ENCODE results near the gene GIMAP8.
"Not testable (repeated sequence)": the region's sequence is repeated elsewhere in the genome, so short reads cannot be mapped to it uniquely, and the experiment has no call there.

GIMAP8 gene

DNA sequence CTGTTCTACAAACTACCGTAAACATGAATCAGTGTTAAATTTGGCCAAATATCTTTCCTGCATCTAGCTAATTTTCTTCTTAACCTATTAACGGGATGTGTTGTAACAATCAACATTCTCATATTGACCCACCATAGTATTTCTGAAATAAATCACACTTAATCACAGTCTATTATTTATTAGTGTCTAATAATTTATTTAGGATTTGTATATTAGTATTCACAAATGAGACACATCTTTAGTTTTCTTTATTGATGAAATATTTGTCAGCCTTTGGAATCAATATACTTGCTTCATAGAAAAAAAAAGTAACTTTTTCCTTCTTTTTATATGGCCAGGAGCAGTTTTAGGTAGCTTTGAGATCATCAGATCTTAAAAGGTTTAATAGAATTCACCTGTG lies 68.9 kb downstream of the GIMAP8 start:
- TF ChIP-seq MYC (IDR thresholded peaks at IDR 0.05; ENCODE audit: low read depth, low read length): no peak
- TF ChIP-seq, protein P1, sequence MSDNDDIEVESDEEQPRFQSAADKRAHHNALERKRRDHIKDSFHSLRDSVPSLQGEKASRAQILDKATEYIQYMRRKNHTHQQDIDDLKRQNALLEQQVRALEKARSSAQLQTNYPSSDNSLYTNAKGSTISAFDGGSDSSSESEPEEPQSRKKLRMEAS (IDR thresholded peaks at IDR 0.05; ENCODE audit: low read depth, low read length): no peak
- no peak for DNase-seq (ENCODE audit: low read depth)
- no peak overlapping the region for H3K4me3 ChIP-seq (ENCODE audit: low read depth, low read length)

DNA sequence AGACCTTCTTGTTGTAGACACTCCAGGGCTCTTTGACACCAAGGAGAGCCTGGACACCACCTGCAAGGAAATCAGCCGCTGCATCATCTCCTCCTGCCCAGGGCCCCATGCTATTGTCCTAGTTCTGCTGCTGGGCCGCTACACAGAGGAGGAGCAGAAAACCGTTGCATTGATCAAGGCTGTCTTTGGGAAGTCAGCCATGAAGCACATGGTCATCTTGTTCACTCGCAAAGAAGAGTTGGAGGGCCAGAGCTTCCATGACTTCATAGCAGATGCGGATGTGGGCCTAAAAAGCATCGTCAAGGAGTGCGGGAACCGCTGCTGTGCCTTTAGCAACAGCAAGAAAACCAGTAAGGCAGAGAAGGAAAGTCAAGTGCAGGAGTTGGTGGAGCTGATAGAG lies 69.7 kb downstream of the GIMAP8 start:
- DNase-seq (ENCODE audit: low read depth): no peak
- TF ChIP-seq MYC (IDR thresholded peaks at IDR 0.05; ENCODE audit: low read depth, low read length): no peak
- TF ChIP-seq, protein P1 (IDR thresholded peaks at IDR 0.05; ENCODE audit: low read depth, low read length): no peak
- no peak for TF ChIP-seq POLR2A (IDR thresholded peaks at IDR 0.05; ENCODE audit: extremely low read depth, insufficient read length)
- TF ChIP-seq, protein P2, sequence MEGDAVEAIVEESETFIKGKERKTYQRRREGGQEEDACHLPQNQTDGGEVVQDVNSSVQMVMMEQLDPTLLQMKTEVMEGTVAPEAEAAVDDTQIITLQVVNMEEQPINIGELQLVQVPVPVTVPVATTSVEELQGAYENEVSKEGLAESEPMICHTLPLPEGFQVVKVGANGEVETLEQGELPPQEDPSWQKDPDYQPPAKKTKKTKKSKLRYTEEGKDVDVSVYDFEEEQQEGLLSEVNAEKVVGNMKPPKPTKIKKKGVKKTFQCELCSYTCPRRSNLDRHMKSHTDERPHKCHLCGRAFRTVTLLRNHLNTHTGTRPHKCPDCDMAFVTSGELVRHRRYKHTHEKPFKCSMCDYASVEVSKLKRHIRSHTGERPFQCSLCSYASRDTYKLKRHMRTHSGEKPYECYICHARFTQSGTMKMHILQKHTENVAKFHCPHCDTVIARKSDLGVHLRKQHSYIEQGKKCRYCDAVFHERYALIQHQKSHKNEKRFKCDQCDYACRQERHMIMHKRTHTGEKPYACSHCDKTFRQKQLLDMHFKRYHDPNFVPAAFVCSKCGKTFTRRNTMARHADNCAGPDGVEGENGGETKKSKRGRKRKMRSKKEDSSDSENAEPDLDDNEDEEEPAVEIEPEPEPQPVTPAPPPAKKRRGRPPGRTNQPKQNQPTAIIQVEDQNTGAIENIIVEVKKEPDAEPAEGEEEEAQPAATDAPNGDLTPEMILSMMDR (IDR thresholded peaks at IDR 0.05; ENCODE audit: low read depth, low read length): no peak
- H3K4me3 ChIP-seq (ENCODE audit: low read depth, low read length): no peak overlapping the region

DNA sequence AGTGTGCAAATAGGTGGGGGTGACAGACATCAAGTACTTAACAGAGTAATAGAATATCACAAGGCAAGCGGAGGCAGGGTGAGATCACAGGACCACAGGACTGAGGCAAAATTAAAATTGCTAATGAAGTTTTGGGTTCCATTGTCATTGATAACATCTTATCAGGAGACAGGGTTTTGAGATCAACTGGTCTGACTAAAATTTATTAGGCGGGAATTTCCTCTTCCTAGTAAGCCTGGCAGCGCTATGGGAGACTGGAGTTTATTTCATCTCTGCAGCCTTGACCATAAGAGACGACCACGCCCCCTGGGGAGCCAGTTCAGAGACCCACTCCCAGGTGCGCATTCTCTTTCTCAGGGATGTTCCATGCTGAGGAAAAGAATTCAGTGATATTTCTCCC lies 72.5 kb downstream of the GIMAP8 start:
- not testable (repeated sequence) for DNase-seq (ENCODE audit: low read depth); H3K4me3 ChIP-seq (ENCODE audit: low read depth, low read length)

DNA sequence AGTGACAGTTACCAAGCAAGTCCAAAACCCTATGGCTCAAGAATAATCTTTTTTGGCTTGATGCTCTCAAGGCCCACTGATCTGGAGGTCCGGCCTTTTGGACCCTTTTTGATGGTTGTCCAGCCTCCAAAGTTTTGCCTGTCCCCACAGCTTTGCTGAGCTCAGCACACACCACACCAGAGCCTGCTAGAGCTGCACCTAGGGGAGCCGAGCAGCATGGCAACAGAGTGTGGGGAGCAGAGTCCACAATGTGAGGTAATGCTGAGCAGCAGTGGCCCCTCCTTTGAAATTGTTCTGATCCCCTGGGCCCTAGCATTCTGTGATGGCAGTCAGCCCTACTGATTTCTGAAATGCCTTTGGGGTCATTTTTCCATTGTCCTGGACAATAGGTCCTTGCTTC lies 73.6 kb downstream of the GIMAP8 start:
- H3K4me3 ChIP-seq (ENCODE audit: low read depth, low read length): no peak overlapping the region
- TF ChIP-seq, protein P1 (IDR thresholded peaks at IDR 0.05; ENCODE audit: low read depth, low read length): no peak
- no peak for TF ChIP-seq POLR2A (IDR thresholded peaks at IDR 0.05; ENCODE audit: extremely low read depth, insufficient read length)
- TF ChIP-seq, protein P2 (IDR thresholded peaks at IDR 0.05; ENCODE audit: low read depth, low read length): no peak
- TF ChIP-seq MYC (IDR thresholded peaks at IDR 0.05; ENCODE audit: low read depth, low read length): no peak
- no peak for DNase-seq (ENCODE audit: low read depth)

All from NB4 (cell line).